ENCODE results near the gene ESPNL. TPM values are rescaled to one million over a fixed set of nuclear protein-coding genes. Genes with fewer than 3 reads are reported as not detected.

The ESPNL gene
- total RNA-seq, 1 experiment from 2014 or later, result 6.9 TPM

DNA sequence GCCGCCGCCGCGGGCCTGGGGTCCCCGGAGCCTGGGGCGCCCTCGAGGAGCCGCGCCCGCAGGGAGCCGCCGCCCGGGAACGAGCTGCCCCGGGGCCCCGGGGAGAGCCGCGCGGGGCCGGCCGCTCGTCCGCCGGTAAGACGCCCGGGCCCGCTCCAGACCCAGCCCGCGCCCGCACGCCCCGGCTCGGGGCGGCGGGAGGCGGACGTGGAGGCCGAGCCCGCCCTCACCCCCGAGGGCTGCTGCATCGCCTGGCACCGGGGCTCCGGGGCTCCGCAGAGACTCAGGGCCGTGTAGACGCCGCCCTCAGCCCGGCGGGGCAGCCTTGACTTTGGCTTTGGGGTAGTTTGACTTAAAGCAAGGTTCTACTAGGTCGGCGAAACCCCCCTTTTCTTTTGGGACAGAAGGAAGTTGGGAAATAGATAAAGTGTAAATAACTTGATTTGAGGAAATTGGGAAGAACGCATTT is 59.0 kb downstream of the ESPNL start:
- Histone ChIP-seq H3K4me1 (replicated peaks) (peaks cover 18% of the 10 kb centered on the region), H3K27me3 (replicated peaks) (no peaks in the 10 kb centered on the region), H3K4me3 (peak overlapping the region; percentile 45), H3K36me3 (no peaks in the 10 kb centered on the region), H3K27ac (no peak overlapping the region), H3K9me3 (replicated peaks) (no peaks in the 10 kb centered on the region; the same call in 1 of the 2 replicates)
- no peak for DNase-seq (ENCODE audit: low read depth in 1 of 2, low spot score in 2 of 2)

GRCh38 chr2:238159661-238160205 is 59.6 kb downstream of the ESPNL start:
- Histone ChIP-seq H3K4me1 (replicated peaks) (peaks cover 18% of the 10 kb centered on the region), H3K9me3 (replicated peaks) (no peaks in the 10 kb centered on the region), H3K4me3 (peak overlapping the region; percentile 45; the same call in 1 of the 2 replicates), H3K27me3 (replicated peaks) (no peaks in the 10 kb centered on the region), H3K36me3 (no peaks in the 10 kb centered on the region), H3K27ac (no peak overlapping the region)
- no peak for DNase-seq (ENCODE audit: low read depth in 1 of 2, low spot score in 2 of 2)

DNA sequence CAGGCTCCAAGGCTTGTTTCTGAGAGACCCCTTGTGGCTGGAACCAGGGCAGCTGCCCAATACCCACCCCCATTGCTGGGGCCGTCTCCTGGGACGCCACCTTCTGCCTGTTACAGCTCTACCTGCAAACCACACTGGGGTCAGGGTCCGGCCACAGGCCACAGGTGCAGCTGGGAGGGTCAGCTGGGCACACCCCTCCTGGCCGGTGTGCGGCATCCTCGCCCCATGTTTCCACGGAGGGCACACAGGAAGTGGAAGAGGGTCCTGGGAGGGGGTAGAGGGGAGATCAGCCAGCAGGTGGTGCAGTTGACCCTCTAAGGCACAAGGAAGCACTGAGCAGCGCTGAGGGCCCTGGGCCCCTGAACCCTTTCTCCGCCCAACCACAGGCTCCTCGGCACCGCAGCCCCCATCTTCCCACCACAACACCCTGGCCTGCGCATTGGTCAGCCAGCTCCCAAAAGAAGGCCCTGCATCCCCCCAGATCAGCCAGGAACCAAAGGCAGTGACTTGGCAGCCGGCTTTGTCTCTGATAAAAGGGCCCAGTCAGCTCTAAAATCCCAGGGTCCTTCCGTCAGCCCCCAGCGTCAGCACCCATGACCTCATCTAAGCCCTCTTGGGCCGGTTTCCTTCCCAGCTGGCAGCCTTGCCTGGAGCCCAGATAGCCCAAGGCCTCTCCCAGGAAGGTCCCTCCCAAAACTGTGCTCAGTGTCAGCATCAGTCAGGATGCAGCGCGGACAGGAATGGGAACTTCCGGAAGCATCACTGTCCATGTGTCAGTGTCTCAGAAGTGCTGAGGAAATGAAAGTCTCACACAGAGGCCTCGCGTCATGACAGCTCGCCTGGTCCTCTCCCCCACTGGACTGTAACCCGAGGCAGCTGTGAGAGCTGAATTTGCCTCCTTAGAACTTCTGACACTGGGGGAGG is 60.3 kb downstream of the ESPNL start:
- Histone ChIP-seq H3K4me1 (replicated peaks) (peaks cover 18% of the 10 kb centered on the region), H3K9me3 (replicated peaks) (no peaks in the 10 kb centered on the region), H3K27me3 (replicated peaks) (no peaks in the 10 kb centered on the region), H3K36me3 (no peaks in the 10 kb centered on the region), H3K4me3 (no peak overlapping the region), H3K27ac (no peak overlapping the region)
- DNase-seq (ENCODE audit: low read depth in 1 of 2, low spot score in 2 of 2), result no peak

DNA sequence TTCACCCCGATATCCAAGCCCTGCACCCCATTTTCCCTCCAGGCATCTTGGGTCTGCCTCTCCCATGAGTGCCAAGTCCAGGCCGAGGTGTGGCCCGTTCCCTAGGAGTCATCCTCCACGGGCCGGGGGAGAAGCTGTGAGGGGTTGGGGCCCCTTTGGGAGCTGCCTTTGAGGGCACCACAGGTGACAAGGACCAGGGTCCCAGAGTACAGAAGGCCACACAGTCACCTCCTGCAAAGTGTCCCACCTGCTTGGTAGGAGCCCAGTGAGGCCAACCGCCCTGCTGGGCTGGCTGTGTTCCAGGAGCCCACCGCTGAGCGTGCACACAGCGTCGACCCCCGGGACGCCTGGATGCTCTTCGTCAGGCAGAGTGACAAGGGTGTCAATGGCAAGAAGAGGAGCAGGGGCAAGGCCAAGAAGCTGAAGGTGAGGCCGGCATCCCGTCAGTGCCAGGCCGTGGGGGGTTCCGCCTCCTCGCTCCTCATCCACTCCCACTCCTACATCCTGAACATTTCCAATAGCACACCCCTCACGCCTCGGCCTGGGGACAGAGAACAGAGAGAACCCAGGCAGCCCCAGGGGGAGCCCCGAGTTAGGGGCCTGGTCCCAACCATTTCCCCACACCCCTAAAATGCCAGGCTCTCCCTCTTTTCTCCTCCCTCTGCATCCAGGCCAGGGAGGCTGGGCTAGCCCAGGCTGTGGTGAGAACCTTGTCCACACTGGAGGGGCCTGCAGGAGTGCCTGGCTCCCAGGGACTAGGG is 61.3 kb downstream of the ESPNL start:
- no peaks in the 10 kb centered on the region for H3K27me3 ChIP-seq (replicated peaks)
- peaks cover 18% of the 10 kb centered on the region for H3K4me1 ChIP-seq (replicated peaks)
- no peak overlapping the region for H3K4me3 ChIP-seq
- H3K9me3 ChIP-seq (replicated peaks), result no peaks in the 10 kb centered on the region
- DNase-seq (ENCODE audit: low read depth in 1 of 2, low spot score in 2 of 2), result no peak
- H3K36me3 ChIP-seq, result no peaks in the 10 kb centered on the region
- H3K27ac ChIP-seq, result no peak overlapping the region

DNA sequence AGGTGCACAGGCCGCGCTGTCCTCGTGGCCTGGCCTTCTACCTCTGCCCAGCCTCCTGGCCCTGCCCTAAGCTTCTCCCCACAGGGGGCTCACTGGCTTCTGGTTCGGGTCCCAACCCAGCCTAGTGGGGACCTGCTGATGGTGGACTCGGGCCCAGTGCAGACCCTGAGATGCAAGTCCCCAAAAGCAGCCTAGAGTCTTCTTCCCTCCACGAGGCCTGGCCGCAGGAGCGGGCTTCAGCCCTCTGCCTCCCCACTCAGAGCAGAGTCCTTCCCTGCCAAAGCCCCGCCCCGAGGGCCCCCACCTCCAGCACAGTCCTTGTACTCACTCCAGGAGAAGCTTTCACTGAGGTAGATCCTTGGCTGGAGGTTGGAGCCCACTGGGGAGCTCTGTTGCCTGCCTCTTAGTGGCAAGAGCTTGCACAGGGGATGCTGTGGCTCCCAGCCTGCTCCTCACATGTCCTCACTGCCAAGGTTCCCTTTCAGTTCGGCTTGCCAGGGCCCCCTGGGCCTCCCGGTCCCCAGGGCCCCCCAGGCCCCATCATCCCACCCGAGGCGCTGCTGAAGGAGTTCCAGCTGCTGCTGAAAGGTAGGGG is 62.2 kb downstream of the ESPNL start:
- Histone ChIP-seq H3K27me3 (replicated peaks) (no peaks in the 10 kb centered on the region), H3K36me3 (peaks cover 2% of the 10 kb centered on the region), H3K27ac (no peak overlapping the region), H3K4me1 (replicated peaks) (peaks cover 18% of the 10 kb centered on the region), H3K4me3 (no peak overlapping the region), H3K9me3 (replicated peaks) (no peaks in the 10 kb centered on the region)
- no peak for DNase-seq (ENCODE audit: low read depth in 1 of 2, low spot score in 2 of 2)

DNA sequence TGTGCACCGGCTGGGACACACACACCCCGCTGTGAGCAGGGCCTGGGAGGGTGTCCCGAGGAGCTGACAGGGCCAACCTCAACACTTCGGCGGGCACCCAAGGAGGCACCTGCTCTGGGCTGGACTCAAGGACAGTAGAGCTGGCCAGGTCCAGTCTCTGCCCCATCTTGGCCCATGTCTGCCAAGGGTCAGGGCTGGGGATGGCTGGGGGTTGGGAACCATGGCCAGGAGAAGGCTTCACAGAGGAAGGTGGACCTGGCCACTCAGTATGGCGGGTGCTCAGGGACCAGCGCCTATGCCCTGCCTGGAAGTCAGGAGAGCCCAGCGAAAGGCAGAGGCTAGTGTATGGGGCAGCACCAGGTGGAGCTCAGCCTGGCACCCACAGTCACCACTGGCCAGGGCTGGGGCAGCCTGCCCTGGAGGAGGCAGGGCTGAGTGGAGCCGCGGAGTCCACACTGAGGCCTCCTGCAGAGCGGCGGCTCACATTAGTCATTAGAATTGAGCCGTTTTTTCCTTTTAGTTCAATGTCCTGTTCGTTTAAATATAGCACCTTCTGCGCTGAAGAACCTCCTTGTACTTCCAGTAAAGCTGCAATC is 62.8 kb downstream of the ESPNL start:
- Histone ChIP-seq H3K36me3 (peaks cover 8% of the 10 kb centered on the region), H3K4me3 (no peak overlapping the region), H3K4me1 (replicated peaks) (peaks cover 23% of the 10 kb centered on the region), H3K27me3 (replicated peaks) (no peaks in the 10 kb centered on the region), H3K9me3 (replicated peaks) (no peaks in the 10 kb centered on the region), H3K27ac (no peak overlapping the region)
- DNase-seq (ENCODE audit: low read depth in 1 of 2, low spot score in 2 of 2), result no peak

- Histone ChIP-seq H3K27me3 (replicated peaks) (no peaks in the 10 kb centered on the region), H3K4me3 (no peak overlapping the region)
- no peak for DNase-seq (ENCODE audit: low read depth in 1 of 2, low spot score in 2 of 2)
Measured at GRCh38 chr2:238163481-238164198, 63.5 kb downstream of the ESPNL start.

GRCh38 chr2:238164906-238165287 is 64.8 kb downstream of the ESPNL start:
- no peak overlapping the region for H3K4me3 ChIP-seq
- peaks cover 34% of the 10 kb centered on the region for H3K4me1 ChIP-seq (replicated peaks)
- H3K9me3 ChIP-seq (replicated peaks), result no peaks in the 10 kb centered on the region
- no peaks in the 10 kb centered on the region for H3K27me3 ChIP-seq (replicated peaks)
- H3K36me3 ChIP-seq, result peaks cover 23% of the 10 kb centered on the region
- no peak overlapping the region for H3K27ac ChIP-seq
- no peak for DNase-seq (ENCODE audit: low read depth in 1 of 2, low spot score in 2 of 2)

More at GRCh38 chr2:238163481-238164198, 63.5 kb downstream of the ESPNL start:
- H3K36me3 ChIP-seq, result peaks cover 15% of the 10 kb centered on the region
- no peak overlapping the region for H3K27ac ChIP-seq
- H3K4me1 ChIP-seq (replicated peaks), result peaks cover 30% of the 10 kb centered on the region
- no peaks in the 10 kb centered on the region for H3K9me3 ChIP-seq (replicated peaks)

DNA sequence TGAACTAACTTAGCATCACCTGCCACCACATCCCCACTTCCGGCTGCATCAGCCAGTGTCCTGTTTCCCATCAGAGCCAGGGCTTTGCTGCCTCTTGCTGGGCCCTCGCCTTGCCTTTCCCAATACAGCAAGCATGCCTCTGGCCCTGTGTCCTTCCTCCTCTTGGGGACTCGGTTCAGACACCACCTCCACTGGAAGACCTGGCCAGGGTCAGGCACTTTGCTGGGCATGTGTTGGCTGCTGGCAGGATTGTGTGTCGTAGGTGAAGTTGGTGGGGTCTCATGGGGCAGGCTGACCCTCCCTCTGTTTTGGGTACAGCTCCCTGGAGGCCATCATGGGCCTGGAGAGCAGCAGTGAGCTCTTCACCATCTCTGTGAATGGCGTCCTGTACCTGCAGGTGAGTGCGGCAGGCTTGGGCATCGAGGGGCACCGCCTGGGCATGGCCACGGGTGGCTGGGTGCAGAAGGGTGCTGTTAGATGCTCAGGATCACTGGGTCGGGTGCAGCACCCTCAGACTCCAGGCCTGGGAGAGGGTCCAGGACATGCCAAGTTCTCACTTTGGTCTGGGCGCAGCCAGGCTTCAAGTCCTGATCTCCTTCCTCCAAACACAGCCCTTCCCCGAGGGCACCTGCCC is 65.3 kb downstream of the ESPNL start:
- Histone ChIP-seq H3K9me3 (replicated peaks) (no peaks in the 10 kb centered on the region), H3K4me1 (replicated peaks) (peaks cover 36% of the 10 kb centered on the region), H3K27ac (no peak overlapping the region), H3K36me3 (peaks cover 28% of the 10 kb centered on the region), H3K4me3 (no peak overlapping the region), H3K27me3 (replicated peaks) (no peaks in the 10 kb centered on the region)
- no peak for DNase-seq (ENCODE audit: low read depth in 1 of 2, low spot score in 2 of 2)

DNA sequence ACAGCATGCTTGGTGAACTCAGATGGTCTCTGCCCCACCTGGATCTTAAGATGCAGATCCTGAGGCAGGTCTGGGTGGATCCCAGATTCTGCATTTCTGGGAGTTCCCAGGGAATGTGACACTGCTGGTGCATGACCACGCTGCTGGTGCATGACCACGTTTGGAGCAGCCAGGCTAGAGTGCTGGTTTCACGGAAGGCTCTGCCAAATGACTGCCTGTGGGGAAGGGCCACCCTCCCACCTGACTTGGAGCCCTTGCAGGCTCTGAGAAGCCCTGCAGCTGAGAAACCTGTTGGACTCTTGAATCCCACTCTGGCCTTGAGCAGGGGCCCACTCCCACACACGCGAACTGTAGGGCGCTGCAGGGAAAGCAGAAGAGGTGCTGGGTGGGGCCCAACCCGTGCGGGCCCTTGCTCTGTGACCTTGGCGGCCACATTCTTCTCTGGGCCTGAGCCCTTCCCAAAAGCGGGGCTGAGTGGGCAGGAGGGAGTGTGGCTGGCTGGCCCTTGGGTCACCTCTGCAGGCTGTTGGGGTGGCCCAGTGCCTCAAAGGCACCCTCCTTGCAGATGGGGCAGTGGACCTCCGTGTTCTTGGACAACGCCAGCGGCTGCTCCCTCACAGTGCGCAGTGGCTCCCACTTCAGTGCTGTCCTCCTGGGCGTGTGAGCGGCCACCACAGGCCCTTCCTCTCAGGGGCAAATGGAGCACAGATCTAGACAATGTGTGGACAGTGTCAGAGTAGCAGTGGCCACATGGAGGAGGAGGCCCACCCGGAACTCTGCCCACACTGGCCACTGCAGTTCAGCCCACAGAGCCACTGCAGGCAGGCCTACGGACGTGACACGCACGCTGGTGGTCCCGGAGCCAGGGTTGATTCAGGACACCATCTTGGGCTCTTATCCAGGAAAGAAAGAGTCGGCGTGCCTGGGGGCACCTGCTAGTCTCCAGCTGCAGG is 66.5 kb downstream of the ESPNL start:
- Histone ChIP-seq H3K9me3 (replicated peaks) (no peaks in the 10 kb centered on the region), H3K27ac (no peak overlapping the region), H3K4me1 (replicated peaks) (peaks cover 46% of the 10 kb centered on the region), H3K36me3 (peaks cover 39% of the 10 kb centered on the region), H3K4me3 (no peak overlapping the region), H3K27me3 (replicated peaks) (no peaks in the 10 kb centered on the region)
- DNase-seq (ENCODE audit: low read depth in 1 of 2, low spot score in 2 of 2), result no peak

DNA sequence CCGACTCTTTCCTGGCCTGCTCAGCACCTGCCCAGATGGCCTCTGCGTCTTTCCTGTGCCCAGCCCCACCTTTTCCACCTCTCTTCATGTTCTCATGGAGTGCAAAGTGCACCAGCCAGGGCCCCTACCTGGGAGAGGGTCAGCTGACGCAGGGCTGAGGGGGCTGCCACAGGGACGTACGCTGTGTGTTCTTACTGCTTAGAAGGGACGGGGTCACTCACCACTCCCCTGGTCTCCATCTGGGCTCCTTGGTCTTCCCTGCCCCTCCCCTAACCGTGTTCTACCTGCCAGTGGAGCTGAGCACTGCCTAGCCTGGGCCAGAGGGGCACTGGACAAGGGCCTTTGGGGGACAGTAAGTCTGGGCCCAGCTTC is 67.2 kb downstream of the ESPNL start:
- H3K4me1 ChIP-seq (replicated peaks), result peaks cover 50% of the 10 kb centered on the region
- no peaks in the 10 kb centered on the region for H3K27me3 ChIP-seq (replicated peaks)
- H3K4me3 ChIP-seq, result no peak overlapping the region
- H3K36me3 ChIP-seq, result peaks cover 46% of the 10 kb centered on the region
- no peak for DNase-seq (ENCODE audit: low read depth in 1 of 2, low spot score in 2 of 2)
- no peak overlapping the region for H3K27ac ChIP-seq
- no peaks in the 10 kb centered on the region for H3K9me3 ChIP-seq (replicated peaks)

DNA sequence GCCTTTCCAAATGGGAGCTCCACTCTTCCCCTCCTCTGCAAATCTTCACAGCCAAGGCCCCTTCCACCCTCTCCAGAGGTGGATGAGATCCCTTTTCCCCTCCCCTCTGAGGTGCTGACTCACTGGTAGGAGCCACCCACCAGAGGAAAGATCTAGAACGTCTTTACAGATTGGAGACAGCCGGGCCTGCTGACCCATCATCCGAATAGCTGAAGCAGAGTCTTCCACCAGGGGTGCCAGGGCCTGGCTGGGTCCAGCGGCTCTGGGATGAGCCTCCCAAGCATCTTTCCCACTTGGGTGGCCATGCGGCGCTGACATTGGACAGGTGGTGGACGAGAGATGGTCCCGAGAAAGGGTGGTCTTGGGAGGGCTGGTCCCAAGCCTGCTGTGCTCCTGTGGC is 67.6 kb downstream of the ESPNL start:
- DNase-seq (ENCODE audit: low read depth in 1 of 2, low spot score in 2 of 2), result peak in 1 of 2 experiments; percentile 43

More for the DNA sequence above, 67.6 kb downstream of the ESPNL start:
- H3K27ac ChIP-seq, result no peak overlapping the region
- H3K4me1 ChIP-seq (replicated peaks), result peaks cover 52% of the 10 kb centered on the region
- H3K9me3 ChIP-seq (replicated peaks), result no peaks in the 10 kb centered on the region
- peaks cover 50% of the 10 kb centered on the region for H3K36me3 ChIP-seq
- no peak overlapping the region for H3K4me3 ChIP-seq
- no peaks in the 10 kb centered on the region for H3K27me3 ChIP-seq (replicated peaks)

Measured in SJSA1 (cell line).